ENCODE data around the gene GZF1.

GRCh38 chr20:23374441-23374840, 12.5 kb downstream of the GZF1 start:
- TF ChIP-seq MAX (IDR thresholded peaks at IDR 0.05) (no peak), GABPA (IDR thresholded peaks at IDR 0.05 in 1 of 2, conservative IDR thresholded peaks at IDR 0.05 in 1 of 2) (no peak), REST (IDR thresholded peaks at IDR 0.05) (no peak), HNF4G (IDR thresholded peaks at IDR 0.05) (no peak), YY1 (IDR thresholded peaks at IDR 0.05) (no peak)
- TF ChIP-seq, protein P1, sequence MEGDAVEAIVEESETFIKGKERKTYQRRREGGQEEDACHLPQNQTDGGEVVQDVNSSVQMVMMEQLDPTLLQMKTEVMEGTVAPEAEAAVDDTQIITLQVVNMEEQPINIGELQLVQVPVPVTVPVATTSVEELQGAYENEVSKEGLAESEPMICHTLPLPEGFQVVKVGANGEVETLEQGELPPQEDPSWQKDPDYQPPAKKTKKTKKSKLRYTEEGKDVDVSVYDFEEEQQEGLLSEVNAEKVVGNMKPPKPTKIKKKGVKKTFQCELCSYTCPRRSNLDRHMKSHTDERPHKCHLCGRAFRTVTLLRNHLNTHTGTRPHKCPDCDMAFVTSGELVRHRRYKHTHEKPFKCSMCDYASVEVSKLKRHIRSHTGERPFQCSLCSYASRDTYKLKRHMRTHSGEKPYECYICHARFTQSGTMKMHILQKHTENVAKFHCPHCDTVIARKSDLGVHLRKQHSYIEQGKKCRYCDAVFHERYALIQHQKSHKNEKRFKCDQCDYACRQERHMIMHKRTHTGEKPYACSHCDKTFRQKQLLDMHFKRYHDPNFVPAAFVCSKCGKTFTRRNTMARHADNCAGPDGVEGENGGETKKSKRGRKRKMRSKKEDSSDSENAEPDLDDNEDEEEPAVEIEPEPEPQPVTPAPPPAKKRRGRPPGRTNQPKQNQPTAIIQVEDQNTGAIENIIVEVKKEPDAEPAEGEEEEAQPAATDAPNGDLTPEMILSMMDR (IDR thresholded peaks at IDR 0.05; ENCODE audit: low read depth, low read length, missing input control): no peak

Data from liver (tissue), 3 donors.